NCI-H2107 (cell line): ENCODE measurements around the gene SPINK5.
"Not testable (repeated sequence)": the region's sequence is repeated elsewhere in the genome, so short reads cannot be mapped to it uniquely, and the experiment has no call there.

ENCODE experiments used
- DNase-seq: peaks from one replicate; lab custom pipeline; 2025; lab: John Stamatoyannopoulos, UW

SPINK5 gene

GRCh38 chr5:148063861-148064260, at the start of gene SPINK5:
SPINK5 (plus strand) TSS chr5:148063980; CDS start chr5:148064045, 65 bp downstream.
- DNase-seq = no peak

- DNase-seq = no peak
Measured at GRCh38 chr5:148014276-148014675, 49.5 kb upstream of the SPINK5 start.

- no peak for DNase-seq
Measured at GRCh38 chr5:148020257-148020988, 43.4 kb upstream of the SPINK5 start.

- DNase-seq = no peak
Measured at GRCh38 chr5:148027505-148027904, 36.3 kb upstream of the SPINK5 start.

GRCh38 chr5:148029131-148029530, 34.6 kb upstream of the SPINK5 start:
- no peak for DNase-seq

- DNase-seq = no peak
Measured at GRCh38 chr5:148033134-148033533, 30.6 kb upstream of the SPINK5 start.

GRCh38 chr5:148035676-148036075, 28.1 kb upstream of the SPINK5 start:
- no peak for DNase-seq

GRCh38 chr5:148042881-148043280, 20.9 kb upstream of the SPINK5 start:
- DNase-seq = no peak

- DNase-seq = no peak
Measured at GRCh38 chr5:148043705-148044104, 20.1 kb upstream of the SPINK5 start.

GRCh38 chr5:148055160-148055559, 8.6 kb upstream of the SPINK5 start:
- DNase-seq = not testable (repeated sequence)

GRCh38 chr5:148060309-148060708, 3.5 kb upstream of the SPINK5 start:
- no peak for DNase-seq

- no peak for DNase-seq
Measured at GRCh38 chr5:148060881-148061280, 2.9 kb upstream of the SPINK5 start.

- no peak for DNase-seq
Measured at GRCh38 chr5:148070621-148071020, 6.8 kb downstream of the SPINK5 start.

- DNase-seq = no peak
Measured at GRCh38 chr5:148072207-148072606, 8.4 kb downstream of the SPINK5 start.

GRCh38 chr5:148075529-148075928, 11.7 kb downstream of the SPINK5 start:
- no peak for DNase-seq

GRCh38 chr5:148083203-148083602, 19.4 kb downstream of the SPINK5 start:
- no peak for DNase-seq

- DNase-seq = no peak
Measured at GRCh38 chr5:148084269-148084668, 20.5 kb downstream of the SPINK5 start.

GRCh38 chr5:148085310-148085709, 21.5 kb downstream of the SPINK5 start:
- no peak for DNase-seq

- no peak for DNase-seq
Measured at GRCh38 chr5:148085977-148086705, 22.4 kb downstream of the SPINK5 start.

GRCh38 chr5:148090146-148090772, 26.5 kb downstream of the SPINK5 start:
- DNase-seq = no peak

- DNase-seq = no peak
Measured at GRCh38 chr5:148090773-148091250, 27.0 kb downstream of the SPINK5 start.

GRCh38 chr5:148091991-148092964, 28.5 kb downstream of the SPINK5 start:
- DNase-seq = no peak
